Endometrial microvascular endothelial cells (primary cell): Measurements from ENCODE around the gene MYPOP. TPM values are rescaled to one million over a fixed set of nuclear protein-coding genes. Genes with fewer than 3 reads are reported as not detected.

Experiments
- in situ Hi-C: cut with HindIII; loops from 2 replicates; pipeline ENCODE4 v1.10.0; 2017; ENCODE audit warnings: low sequenced_read_pairs, low pct_unique_long_range_greater_than_20kb; ENCODE audit errors: inconsistent ontology term
- total RNA-seq: library from RNA; depleted of rRNA; stranded (reverse); fragments of >200 nt; gene quantifications from one replicate; pipeline ENCODE4 v1.2.3, GENCODE V29; 2015; ENCODE audit errors: inconsistent ontology term

The MYPOP gene, protein sequence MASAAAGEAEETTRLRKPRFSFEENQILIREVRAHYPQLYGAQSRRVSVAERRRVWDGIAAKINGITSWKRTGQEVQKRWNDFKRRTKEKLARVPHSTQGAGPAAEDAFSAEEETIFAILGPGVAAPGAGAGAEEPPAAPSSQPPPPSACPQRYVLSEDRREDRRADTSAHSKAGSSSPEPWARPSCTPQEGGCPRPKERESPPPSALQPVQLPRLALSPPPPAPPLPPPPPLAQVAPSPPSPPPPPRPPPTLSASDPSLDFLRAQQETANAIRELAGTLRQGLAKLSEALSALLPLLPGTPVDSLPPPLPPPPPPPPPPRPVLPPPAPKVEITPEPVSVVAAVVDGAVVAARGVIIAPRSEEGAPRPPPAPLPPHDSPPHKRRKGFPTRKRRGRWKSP
- total RNA-seq: 0.84 TPM

DNA sequence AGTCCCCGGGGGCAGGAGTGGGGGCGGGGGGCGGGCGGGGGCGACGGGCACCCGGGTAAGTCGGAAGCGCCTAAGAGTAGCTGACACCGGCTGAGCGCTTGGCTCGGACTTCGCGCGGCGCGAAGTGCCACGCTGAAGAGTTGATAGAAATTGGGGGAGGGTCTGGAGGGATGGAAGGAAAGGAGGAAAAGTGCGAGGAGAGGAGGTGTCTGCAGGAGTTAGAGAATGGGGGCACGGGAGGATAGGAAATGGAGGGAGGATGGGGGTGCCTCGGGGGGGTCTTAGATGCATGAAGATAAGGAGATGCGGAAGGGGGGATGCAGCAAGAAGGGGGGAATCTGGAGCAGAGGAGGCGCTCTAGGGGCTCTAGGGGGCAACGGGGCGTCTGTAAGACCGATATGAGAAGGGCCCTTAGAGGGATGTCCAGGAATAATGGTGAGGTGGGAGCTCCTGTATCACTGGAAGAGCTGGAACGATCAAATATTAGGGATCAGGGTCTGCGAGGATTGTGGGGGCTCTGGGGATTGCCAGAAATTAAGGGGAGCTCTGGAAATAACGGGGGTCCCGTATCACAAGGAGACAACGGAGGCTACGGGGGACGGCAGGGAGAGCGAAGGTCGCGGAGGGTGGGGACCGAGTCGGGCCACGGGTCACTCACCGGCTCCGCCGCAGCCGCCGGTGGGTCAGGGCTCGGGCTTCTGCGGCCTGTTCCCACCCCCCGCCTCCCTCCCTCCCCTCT is at the start of gene MYPOP:
TSS of gene MYPOP (minus strand) at position 702 of the 739 bp plus-strand sequence. CDS start 840 bp downstream, outside the sequence.
- in situ Hi-C loops: no loop called here

DNA sequence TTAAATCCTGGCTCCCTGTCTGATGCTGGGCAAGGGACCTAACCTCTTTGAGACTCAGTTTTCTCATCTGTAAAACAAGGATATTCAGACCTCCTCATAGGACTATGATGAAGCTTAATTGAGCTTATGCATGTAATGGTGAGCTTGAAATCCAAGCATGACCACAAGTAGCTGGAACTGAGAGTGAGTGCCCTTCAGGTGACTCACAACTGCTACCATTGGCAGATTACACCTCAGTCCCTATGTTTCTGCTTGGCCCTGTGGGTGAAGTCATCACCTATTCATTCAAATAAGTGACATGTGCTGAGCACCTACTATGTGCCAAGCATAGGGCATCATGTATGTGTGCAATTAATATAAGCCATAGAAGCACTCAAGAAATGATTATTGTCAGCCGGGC is 45.5 kb upstream of the MYPOP start:
- in situ Hi-C loops: no loop called here

DNA sequence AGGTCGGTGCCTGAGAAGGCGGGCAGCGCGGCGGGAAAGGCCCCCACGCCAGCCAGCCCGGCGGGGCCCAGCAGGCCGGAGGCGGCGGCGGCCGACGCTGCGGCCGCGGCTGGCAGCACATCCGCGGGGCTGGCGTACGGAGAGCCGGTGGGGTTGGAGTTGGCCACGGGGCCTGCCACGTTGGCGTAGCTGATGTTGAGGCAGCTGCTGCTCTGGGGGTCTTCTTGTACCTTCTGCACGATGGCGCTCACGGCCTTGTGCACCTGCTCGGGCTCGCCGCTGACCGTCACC is 38.0 kb upstream of the MYPOP start:
- in situ Hi-C loops: no loop called here

DNA sequence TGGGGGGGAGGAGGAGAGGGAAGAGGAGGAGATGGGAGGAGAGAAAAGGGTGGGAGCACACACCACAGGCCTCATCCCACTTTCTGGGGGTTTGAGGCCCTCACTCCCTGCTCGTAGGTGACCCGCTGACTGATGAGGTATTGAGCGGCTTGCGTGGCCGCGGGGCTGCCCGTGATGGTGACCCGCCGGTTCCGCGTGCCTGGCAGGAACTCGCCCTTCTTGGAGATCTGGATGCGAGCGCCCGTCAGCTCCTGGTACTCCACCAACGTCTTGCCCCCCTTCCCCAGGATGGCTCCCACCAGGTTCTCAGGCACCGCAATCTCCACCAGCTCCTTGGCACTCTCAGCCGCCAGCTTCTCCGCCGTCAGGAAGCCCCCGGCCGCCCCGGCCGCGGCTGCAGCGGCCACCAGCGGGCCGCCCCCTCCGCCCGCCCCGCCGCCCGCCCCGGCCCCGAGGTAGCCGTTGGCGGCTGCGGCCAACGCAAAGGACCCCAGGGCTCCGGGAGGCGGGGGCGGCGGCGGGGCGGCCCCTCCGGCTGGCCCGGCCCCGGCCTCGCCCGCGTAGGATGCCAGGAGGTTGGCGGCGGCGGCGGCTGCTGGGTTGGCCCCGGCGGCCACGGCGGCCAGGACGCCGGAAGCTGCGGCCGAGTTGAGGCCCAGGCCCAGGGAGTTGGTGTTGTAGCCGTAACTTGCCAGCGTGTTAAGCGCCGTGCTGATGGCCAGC is 37.5 kb upstream of the MYPOP start:
- in situ Hi-C loops: no loop called here

DNA sequence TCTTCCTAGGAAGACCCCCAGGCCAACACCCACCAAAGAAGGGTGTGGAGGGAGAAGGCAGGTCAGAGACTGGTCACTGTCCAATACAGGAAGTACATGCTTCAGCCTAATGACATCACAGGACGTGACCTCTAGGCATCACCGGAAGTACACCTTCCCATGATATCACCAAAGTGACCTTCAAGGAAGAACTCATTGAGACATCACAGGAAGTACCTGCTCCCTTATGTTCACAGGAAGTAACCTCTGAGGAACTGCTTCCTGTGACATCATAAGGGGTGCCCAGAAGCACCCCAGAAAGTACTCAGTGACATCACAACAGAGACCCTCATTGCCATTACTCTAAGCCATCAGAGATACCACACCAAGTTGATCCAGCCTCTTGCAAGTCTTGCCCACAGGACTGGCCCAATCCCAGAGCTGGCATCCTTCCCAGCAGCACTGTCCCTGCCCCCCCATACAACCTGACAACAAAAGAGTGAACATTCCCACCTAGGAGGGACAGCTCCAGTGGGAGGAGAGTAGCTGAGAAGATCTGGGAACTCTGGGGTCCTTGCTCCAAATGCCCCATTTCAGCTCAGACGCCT is 36.4 kb upstream of the MYPOP start:
- in situ Hi-C loops: no loop called here

DNA sequence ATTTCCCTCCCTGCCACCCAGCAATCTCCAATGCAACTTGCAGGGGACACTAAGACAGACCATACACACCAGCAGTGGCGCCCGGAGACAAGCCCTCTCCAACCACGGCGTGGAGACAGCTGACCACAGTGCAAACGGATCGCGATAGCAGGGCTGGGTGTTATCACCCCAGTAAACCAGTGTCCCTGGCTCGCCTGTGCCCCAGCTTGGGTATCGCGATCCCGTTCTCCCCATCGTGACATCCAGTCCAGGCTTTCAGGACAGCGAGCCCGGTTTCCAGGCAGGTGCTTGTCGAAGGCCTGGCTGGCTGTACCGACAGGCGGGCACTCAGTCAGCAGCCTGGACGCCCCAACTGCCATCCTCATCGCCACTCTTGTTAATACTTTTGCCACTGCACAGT is 32.9 kb upstream of the MYPOP start:
- in situ Hi-C loops: no loop called here

DNA sequence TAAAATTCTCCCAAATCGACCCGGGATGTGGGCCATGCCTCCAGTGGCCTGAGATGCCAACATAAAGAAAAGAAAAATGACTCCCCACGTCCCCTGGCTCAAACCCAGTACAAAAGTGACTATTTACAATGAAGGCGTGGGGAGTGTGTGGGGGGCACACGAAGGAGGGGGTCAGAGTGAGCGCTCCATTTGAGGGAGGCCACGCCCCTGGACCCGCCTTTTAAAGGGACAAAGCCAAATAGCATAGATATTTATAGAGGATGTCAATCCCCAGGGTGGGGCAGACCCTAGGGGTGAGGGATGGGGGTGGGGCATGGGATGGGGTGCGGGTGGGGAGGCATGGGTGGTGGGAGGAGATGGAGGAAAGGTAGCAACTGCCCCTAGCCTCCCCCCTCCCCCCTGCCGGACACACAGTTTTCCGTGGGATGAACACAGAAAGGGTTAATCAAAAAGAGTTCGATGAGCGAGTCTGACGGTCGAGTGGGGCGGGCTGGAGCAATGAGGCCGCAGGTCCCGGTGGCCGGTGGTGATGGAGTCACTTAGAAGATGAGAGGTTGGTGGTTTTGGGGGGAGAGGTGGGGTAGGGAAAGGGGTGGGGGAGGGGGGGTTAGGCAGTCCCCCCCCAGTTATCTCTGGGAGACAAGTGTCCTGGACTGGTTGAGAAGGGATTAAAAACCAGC is 32.3 kb upstream of the MYPOP start:
- in situ Hi-C loops: no loop called here

DNA sequence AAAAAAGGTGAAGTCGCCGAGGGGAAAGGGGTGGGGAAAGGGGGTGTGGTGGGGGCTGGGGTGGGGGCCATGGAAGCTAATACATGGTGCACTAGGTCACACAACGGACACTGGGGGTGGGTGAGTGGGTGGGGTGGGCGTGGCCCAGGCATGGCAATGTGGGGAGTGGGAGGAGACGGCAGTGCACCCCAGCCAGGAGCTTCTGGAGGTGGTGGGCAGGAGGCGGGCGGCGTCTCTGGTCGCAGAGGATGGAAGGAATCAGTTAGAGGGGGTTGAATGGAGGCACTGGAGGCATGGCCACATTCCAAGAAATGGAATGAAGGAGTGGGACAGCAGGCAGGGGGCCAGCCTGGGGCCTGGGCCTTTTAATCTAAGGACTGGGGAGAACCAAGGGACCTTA is 31.3 kb upstream of the MYPOP start:
- in situ Hi-C loops: no loop called here

DNA sequence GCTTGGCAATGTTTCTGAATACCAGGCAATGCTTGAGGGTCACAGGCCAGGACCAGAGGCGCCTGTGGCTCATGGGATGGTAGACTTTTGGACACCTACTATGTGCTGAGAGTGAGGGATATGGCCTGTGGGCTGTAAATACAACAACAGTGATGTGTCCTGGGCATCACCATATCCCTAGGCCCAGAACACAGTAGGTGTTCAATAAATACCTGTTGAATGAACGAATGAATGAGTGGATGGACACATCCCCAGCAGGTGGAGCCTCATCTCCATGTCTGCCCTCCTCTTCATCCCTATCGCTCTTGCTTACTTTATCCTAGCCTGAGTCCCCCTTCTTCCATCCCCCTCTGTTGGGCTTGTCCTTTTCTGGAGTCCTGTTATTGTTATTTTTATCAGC is 28.6 kb upstream of the MYPOP start:
- in situ Hi-C loops: no loop called here

DNA sequence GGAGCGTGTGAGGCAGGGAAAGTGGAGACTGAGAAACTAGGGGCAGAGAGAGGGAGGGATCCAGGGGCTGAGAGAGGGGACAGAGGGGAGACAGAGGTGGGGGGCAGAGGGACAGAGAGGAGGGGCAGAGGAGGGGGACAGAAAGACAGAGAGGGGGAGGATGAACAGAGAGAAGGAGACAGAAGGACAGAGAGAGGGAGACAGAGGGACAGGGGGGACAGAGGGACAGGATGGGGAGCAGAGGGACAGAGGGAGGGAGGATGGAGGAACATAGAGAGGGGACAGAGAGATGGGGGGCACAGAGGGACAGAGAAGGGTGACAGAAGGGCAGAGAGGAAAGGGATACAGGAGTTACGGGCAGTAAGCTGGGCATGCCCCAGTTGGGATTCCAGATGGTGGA is 26.8 kb upstream of the MYPOP start:
- in situ Hi-C loops: no loop called here

DNA sequence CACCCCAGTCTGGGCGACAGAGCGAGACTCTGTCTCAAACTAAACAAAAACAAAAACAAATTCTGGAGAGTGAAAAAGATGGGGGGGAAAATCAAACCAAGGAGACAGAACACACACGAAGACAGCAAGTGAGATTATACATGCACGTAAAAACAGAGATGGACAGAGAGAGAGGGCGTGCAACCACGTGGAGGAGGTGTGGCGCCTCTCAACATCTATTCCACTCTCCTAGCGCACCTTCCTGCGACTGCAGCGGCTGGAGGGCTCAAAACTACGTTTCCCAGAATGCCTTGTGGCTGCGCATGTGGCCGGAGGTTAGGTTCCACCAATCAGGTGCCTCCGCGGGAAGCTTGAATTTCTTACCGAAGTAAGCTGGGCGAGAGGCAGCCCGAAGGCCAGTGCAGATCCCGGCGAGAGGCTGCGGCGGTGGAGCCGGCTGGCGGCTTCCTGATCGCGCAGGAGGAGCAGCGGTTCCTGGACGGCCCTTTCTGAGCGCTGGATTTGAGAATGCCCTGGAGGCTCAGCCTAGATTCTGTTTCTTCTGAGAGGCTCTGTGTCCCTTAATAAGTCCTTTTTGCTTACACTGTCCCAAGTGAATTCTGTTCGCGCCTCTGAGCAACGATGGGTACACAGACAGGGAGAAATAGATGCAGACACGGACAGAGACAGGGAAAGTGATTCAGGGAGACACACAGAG is 25.3 kb upstream of the MYPOP start:
- in situ Hi-C loops: no loop called here

DNA sequence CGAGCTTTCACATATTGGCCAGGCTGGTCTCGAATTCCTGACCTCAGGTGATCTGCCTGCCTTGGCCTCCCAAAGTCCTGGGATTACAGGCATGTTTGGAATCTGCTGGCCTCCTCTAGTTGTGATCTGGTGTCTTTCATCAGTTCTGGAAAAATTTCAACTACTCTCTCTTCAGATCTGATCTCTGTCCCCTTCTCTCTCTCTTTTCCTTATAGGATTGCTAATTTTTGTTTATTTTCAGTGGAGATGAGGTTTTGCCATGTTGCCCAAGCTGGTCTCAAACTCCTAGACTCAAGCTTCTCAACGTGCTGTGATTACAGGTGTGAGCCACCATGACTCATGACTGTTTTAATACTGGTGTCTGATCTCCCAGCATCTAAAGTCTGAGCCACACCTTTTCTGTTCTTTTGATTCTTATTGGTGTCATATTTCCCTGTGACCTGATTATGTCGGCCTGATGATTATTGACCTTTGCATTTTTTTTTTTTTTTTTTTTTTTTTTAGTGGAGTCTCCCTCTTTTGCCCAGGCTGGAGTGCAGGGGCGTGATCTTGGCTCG is 22.6 kb upstream of the MYPOP start:
- in situ Hi-C loops: no loop called here

DNA sequence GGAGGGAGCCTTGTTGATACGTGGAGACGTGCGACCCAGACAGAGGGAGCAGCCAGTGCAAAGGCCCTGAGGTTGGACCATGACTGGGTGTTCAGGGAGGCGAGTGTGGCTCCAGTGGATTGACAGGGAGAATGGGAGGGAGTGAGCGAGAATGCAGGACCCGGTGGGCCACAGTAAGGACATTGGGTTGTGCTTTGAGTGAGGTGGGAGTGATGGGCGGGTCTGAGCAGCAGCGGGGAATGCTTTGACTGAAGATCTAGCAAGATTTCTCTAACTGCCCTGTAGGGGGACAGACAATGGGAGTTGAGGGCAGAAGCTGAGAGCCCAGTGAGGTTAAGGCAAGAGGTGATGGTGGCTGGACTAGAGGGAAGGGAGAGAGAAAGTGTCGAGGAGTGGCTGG is 19.9 kb upstream of the MYPOP start:
- in situ Hi-C loops: no loop called here

DNA sequence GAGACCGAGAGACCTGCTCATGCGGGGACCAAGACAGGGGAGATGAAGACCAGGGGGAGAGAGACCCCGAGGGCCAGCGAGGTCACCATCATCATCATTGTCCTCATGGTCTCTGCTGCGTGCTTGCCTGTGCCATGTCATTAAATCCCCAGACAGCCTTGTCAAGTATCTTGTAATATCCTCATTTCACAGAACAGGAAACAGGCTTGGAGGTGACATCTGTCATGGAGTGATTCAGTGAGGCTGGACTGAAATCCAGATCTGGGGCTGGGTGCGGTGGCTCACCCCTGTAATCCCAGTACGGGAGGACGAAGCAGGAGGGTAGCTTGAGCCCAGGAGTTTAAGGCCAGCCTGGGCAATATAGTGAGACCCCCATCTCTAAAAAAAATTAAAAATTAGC is 18.0 kb upstream of the MYPOP start:
- in situ Hi-C loops: no loop called here

DNA sequence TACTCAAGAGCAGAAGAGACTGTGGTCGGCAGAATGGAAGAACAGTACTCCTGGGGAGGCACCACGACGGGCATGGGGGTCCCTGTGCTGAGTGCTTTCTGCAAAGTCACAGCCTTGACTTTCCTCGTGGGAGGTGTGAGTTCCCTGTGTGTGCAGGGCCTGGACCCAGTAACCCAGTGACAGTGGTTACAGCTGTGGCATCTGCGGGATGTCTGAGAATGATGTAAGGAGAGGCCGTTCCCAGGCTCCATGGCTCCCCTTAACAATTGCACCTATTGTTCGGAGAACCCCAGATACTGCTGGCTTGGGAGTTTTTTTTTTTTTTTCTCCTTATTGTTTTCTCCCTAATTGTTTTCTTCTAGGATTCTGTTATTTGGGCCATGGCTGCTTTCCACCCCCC is 17.3 kb upstream of the MYPOP start:
- in situ Hi-C loops: no loop called here

DNA sequence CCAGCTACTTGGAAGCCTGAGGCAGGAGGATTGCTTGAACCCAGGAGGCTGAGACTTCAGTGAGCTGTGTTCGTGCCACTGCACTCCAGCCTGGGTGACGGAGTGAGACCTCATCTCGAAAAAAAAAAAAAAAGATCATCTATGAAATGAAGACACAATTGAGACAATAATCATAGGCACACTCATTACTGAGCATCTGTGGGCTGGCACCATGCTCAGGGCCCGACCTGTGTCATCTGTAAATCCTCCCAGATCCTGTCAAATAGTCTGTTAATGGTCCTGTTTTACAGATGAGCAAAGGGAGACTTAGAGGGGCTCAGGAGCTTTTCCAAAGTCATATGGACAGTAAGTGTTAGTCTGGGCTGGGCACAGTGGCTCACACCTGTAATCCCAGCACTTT is 16.3 kb upstream of the MYPOP start:
- in situ Hi-C loops: no loop called here

DNA sequence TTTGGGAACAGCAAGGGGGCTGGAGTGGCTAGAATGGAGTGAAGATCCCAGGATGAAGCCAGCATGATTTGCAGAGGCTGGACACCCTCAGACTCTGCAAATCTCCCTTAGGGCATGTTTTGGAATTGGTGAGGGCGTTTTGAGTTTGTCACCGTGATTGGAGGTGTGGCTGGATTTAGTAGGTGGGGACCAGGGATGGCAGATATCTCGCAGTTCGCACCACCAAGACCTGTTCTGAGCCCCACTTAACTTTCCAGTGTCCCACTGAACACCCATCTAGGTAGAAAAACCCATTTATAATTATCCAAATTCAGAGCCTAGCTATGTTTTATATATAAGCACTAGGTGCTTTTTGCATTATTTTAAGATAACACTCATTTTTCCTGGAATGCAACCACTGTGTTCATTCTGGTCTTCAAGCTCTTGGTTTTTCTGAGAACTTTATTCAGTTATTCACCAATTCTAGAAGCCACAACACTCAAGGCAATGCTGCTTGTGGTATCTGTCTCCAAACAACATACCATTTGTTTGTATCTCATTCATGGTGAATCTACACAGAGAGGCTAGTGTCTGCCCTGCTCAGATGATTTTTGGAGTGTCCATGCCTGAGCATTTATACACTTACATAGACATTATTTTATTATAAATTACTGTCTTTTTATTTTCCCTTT is 15.1 kb upstream of the MYPOP start:
- in situ Hi-C loops: no loop called here
